HepG2 (cell line): ENCODE data around the gene SHBG.

Experiments used
- CTCF ChIP-seq: sonication (generic); formaldehyde crosslinking; IDR thresholded peaks from 2 replicates; pipeline ENCODE4 v1.5.0; 2020; ENCODE audit warnings: mild to moderate bottlenecking, missing genetic modification reagents, moderate library complexity
- EZH2 ChIP-seq: conservative IDR thresholded peaks from 2 replicates; pipeline ENCODE4 v1.6.1; 2012; ENCODE audit warnings: mild to moderate bottlenecking, low read depth, low read length, moderate library complexity
- MLX ChIP-seq: IDR thresholded peaks from 2 replicates; pipeline ENCODE4 v1.6.1; 2016
- NR2C2 ChIP-seq: sonication (generic); formaldehyde crosslinking; IDR thresholded peaks from 2 replicates; pipeline ENCODE4 v1.4.0; 2020; ENCODE audit warnings: missing genetic modification reagents, mild to moderate bottlenecking, moderate library complexity, borderline replicate concordance
- RAD21 ChIP-seq: fragments of 450-650 bp; formaldehyde crosslinking; IDR thresholded peaks from 2 replicates; pipeline ENCODE4 v1.5.0; 2020; ENCODE audit warnings: mild to moderate bottlenecking
- TBL1XR1 ChIP-seq: fragments of 150-350 bp; IDR thresholded peaks from 2 replicates; pipeline ENCODE4 v1.6.1; 2014; ENCODE audit warnings: borderline replicate concordance, low read length; ENCODE audit not compliant: partially characterized antibody

- no peak for TF ChIP-seq EZH2
- no peak for TF ChIP-seq MLX (CRISPR knock-in tag)
- TF ChIP-seq TBL1XR1 = no peak
- no peak for TF ChIP-seq CTCF (CRISPR knock-in tag)
- no peak for TF ChIP-seq NR2C2 (CRISPR knock-in tag)
- TF ChIP-seq RAD21 (CRISPR knock-in tag) = no peak
These were observed 36.6 kb upstream of the SHBG start for GRCh38 chr17:7593296-7593695.
